GM18868 (cell line): ENCODE results near the gene SLC9A9.
"Not testable (repeated sequence)": the region's sequence is repeated elsewhere in the genome, so short reads cannot be mapped to it uniquely, and the experiment has no call there.

ENCODE experiments used
- ATAC-seq: cut with Tn5 transposase; IDR thresholded peaks from one replicate; pipeline ENCODE4 v1.9.1; 2021; ENCODE audit warnings: mild to moderate bottlenecking, moderate library complexity; ENCODE audit not compliant: unreplicated experiment

SLC9A9 gene

DNA sequence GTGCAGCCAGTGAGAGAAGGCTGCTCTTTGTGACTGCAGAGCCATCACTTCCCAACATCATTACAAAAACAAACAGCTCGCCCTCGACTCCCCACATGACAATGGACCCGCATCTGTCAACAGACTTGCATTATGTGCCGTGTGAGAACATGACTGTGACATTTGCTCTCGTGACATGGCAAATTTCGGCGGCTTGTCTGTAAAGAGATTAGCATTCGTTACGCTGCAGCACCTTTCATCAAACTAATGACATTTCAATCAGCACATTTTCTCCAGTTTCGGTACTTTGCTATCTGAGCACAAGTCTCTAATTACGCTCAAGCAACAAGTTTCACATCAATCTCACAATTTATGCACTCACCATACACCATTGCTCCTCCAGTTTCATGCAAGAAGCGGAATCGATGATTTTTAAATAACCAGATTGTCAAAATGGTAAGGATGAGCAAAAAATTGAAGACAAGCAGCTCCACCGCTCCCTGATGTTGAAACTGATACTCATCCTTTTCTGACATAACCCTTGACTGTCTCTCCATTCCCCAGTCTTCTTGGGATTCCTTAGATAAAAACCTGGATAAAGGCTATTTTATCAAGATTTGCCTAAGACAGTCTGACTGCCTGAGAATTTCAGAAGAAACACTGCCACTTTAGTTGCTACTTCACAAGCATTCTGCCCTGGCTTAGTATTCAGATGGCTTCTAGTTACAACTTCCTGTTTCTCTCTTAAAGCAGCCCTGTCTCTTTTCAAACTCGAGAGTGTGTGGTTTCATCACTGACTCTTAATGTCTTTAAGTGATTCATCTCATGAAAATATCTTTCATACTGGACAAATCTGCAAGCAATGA lies at the start of gene SLC9A9:
Gene SLC9A9 (minus strand): TSS at position 682 of the 845 bp plus-strand sequence. CDS start 146 bp downstream, at position 536.
- ATAC-seq = peak; percentile 77

- no peak for ATAC-seq
Observed at GRCh38 chr3:143897576-143898295, 49.5 kb upstream of the SLC9A9 start.

- no peak for ATAC-seq
Observed at GRCh38 chr3:143896486-143896885, 48.2 kb upstream of the SLC9A9 start.

DNA sequence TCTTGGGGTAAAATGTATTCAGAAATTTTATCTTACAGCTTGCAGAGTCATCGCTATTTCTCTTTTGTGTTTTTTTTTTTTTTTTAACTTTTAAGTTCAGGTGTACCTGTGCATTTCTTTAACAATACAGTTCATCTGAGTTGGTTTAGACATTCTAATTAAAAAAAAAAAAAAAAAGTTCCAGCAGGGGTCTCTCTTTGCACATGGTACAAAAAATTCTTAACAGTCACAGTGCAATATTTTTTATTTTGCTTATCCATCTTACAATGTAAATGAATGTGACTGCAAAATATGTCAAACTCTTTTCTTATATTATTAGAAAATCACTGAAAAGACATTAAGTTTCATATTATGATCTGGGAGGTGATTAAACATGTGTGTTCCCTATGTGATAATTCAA lies 47.5 kb upstream of the SLC9A9 start:
- ATAC-seq = no peak

DNA sequence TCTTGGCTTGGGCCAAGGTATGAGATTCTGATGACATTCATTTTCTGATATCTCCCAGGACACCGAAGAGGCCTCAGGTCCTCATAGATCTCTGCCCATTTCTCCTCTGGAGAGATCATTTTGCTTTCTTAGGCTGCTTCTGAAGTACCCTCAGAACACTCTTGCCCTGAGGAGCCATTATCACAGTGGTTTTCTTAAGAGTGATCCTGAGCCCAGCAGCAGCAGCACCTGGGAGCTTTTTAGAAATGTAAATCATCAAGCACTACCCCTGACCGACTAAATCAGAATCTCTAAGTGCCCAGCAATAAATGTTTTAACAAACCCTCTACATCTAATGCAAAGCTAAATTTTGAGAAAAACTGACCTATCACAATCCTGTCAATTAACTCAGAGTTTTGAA lies 40.6 kb upstream of the SLC9A9 start:
- ATAC-seq = no peak

DNA sequence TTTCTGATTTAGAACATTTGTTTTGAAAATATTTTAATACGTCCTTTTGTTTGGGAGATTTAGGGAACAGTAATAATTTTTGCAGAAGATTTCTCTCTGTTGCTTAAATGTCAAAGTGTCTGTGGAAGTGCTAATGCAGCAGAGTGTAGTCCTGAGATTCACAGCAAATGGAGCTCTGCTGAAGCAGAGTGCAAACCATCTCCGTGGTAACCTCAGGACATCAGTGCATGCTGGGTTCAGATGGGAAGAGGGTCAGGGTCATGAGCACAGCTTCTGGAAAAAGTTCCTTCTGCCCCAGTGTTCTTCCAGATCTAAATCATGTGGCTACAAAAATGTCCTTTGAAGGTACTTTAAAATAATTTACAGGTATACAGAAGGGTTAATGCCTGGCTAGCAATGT lies 39.9 kb upstream of the SLC9A9 start:
- ATAC-seq = no peak

DNA sequence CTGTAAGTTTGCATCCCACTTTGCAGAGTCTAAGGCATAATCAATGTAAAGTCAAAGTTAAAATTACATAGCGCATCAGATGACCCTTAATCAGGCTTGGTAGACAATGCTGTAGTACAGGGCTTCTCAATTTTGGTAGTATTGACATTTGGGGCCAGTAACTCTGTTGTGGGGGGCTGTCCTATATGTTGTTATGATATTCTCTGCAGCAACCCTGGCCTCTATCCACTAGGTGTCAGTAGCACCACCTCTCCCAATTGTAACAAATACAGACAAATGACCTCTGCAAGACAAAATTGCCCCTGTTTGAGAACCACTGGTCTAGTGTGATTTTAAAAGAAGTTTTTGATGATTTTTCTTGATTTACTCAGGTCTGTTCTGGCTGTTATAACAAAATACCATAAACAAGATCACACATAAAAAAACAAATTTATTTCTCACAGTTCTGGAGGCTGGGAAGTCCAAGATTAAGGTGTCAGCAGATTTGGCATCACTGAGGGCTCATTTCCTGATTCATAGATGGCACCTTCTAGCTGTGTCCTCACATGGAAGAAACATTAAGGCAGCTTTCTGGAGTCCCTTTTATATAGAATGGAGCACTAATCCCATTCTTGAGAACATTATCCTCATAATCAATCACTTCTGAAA lies 37.6 kb upstream of the SLC9A9 start:
- ATAC-seq = peak; percentile 92

- no peak for ATAC-seq
Observed at GRCh38 chr3:143884861-143885260, 36.6 kb upstream of the SLC9A9 start.

- ATAC-seq = no peak
Observed at GRCh38 chr3:143883151-143883550, 34.9 kb upstream of the SLC9A9 start.

DNA sequence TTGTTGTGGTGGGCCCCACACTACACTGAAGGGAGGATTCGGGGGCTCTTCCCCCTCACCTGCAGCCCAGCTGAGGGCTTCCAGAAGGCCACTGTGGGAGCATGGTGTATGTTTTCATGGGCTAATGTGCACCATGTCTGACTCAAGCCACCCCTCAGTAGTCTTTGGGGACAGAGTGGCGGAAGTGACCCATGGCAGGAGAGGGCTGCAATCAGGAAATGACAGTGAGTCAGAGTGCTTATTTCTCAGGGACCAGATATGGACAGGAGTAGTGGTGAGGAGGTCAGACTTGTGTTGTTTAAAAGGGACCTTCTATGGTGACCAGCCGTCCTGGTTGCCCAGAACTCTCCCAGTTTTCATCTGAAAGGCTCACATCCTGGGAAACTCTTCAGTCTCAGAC lies 32.8 kb upstream of the SLC9A9 start:
- ATAC-seq = no peak

- ATAC-seq = no peak
Observed at GRCh38 chr3:143875546-143875945, 27.3 kb upstream of the SLC9A9 start.

- not testable (repeated sequence) for ATAC-seq
Observed at GRCh38 chr3:143873553-143873952, 25.3 kb upstream of the SLC9A9 start.

DNA sequence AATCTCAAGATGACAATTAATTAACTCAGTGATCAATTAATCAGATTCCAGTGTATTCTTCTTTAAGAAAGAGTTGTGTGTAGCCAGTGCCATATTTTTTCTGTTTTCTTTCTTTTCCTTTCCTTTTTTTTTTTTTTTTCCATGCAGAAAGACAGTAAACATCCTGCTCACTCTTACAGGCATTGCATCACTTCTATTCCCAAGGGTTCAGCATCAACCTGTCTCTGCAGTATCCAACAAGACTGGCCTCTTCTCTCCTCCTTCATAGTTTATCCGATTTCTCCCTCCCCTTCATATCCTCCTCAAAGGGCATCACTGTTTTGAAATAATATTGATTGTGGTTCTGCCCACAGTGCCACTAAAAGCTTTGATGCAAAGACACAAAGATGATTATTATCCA lies 17.0 kb upstream of the SLC9A9 start:
- ATAC-seq = no peak

DNA sequence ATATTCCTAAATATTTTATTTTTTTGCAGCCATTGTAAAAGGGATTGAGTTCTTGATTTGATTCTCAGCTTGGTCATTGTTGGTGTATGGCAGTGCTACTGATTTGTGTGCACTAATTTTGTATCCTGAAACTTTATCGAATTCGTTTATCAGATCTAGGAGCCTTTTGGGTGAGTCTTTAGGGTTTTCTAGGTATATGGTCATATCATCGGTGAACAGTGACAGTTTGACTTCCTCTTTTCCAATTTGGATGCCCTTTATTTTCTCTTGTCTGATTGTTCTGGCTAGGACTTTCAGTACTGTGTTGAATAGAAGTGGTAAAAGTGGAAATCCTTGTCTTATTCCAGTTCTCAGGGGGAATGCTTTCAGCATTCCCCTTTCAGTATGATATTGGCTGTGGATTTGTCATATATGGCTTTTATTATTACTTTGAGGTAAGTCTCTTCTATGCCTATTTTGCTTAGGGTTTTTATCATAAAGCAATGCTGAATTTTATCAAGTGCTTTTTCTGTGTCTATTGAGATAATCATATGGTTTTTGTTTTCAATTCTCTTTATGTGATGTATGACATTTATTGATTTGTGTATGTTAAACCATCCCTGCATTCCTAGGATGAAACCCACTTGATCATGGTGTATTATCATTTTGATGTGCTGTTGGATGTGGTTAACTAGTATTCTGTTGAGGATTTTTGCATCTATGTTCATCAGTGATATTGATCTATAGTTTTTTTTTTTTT lies 11.4 kb upstream of the SLC9A9 start:
- ATAC-seq = no peak

GRCh38 chr3:143856252-143856970 lies 8.1 kb upstream of the SLC9A9 start:
- no peak for ATAC-seq

- no peak for ATAC-seq
Observed at GRCh38 chr3:143855183-143855582, 6.9 kb upstream of the SLC9A9 start.

DNA sequence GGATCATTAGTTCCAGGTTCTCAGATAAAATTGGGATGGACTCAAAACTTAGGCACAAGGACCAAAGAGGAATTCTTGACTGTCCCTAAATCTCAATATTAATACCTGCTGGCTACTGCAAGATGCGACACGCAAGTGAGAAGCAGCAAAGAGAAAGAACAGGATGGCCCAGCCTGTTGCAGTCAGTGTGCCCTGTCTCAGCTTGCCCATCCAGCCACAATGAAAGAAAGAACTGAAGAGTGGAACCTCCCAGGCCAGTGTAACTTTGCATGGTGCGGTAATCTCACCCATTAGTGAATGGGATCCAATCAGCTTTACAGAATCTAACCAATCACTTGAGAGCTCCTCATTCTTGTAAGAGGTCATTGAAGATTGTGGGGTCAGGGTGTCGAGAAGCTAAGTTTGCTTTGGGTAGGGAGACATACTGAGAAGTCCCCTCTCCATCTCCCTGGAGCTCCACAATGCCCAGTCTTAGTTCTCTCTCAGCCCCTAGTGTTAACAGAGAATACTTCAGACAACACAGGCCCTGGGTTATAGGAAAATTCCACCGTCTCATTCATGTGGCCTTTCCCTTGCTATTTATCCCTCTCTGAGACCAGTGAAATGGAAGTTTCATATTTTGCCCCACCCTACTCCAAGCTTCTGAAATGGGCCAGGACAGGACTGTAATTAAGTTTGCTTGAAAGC lies 3.2 kb upstream of the SLC9A9 start:
- no peak for ATAC-seq

GRCh38 chr3:143850877-143851276 lies 2.6 kb upstream of the SLC9A9 start:
- peak; percentile 37 for ATAC-seq

DNA sequence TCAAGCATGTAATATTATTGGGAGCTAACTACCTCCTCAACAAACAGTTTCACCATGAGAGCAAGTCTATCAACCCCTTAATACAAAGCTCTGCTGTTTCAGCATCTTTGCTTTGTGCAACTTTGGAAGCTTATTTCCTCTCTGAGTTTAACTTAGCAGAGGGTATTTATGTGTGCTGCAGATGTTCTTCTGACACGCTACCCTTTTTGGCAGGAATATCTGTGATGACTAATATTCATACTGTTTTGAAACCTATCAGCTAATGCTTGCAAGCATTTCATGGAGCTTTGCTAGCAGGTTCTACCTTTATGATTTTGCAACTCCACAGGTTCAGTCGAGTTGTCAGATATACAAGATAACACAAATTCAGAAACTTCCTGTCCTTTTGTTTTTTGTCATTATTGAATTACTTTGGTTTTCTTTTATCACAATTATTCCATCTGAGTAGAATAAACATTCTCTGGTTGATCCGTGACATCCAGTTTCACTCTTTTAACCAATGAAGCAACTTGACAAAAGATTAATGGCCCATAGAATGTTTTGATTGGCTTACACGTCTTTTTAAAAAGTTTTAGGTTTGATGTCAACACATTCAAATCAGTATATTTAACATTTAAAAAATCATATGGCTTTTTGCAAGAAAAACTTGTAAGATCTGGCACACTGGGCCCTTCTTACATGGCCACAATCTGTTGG lies 1.7 kb upstream of the SLC9A9 start:
- ATAC-seq = peak; percentile 64
